Putamen (tissue), 1 donor: ENCODE measurements around the gene MAPK6.

ENCODE experiments used
- DNase-seq: peaks from one replicate; pipeline ENCODE4 v3.0.0-alpha.2; 2016; ENCODE audit warnings: low spot score

MAPK6 gene

DNA sequence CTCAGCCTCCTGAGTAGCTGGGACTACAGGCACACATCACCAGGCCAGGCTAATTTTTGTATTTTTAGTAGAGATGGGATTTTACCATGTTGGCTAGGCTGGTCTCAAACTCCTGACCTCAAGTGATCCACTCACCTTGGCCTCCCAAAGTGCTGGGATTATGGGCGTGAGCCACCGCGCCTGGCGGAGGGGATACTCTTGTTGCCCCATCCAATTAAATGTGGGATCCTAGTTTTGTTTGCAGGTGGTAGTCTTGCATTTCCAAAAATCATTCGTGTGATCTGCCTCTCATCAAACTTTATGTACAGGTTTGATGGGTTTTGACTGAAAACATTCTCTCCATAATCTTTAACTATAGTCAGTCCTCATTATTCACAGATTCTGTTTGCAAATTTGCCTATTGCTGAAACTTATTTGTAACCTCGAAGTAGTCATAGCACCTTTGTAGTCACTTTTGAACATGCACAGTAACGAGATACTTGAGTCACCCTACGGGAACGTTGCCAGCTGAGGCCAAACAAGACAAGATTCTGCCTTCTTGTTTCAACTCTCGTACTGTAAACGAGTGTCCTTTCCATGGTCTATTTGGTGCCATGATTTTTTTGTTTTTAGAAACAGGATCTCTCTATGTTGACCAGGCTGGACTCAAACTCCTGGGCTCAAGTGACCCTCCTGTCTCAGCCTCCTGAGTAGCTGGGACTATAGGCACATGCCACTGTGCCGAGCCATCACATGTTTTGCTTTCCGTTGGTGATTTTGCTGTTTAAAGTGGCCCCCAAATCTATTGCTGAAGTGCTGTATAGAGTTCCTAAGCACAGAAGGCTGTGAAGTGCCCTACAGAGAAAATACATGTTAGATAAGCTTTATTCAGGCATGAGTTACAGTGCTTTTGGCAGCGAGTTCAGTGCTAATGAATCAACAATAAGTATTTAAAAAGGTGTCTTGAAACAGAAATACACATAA is 8.1 kb upstream of the MAPK6 start:
- no peak for DNase-seq

DNA sequence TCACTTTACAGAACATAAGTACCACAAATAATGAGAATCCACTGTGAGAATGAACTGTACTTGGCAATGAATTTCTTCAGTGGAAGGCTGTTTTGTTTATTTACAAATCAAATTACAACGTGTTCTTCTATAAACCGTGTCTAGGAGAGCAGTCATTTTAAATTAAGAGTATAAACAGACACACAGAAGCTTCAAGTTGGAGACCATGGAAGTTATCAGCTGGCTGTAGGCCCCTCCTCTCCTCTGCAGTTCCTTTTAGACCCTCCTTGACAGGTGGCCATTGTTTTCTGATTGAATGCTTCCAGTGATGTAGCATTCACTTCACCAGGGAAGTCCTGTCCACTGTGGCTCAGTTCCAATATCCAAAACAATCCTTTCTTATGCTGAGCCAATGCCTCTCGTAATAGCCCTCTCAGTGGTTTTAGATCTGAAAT is 7.3 kb upstream of the MAPK6 start:
- peak; percentile 72 for DNase-seq

DNA sequence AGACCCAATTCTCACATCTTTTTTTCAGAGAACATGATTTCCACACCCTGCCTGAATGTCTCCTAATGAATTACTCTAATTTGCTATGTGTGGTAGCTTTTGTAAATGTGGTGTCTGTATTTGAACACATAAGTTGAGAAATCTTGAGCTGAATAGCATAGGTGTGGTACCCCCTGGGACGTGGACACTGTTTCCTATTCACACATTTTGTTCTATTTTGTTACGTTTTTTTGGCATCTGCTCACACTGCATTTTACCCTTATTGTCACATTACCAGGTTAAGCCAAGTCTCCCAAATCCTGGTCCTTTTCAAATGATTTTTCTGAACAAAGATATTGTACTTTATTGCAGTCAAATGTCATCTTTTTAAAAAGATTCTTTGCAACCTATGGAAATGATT is 6.8 kb upstream of the MAPK6 start:
- DNase-seq, result no peak

DNA sequence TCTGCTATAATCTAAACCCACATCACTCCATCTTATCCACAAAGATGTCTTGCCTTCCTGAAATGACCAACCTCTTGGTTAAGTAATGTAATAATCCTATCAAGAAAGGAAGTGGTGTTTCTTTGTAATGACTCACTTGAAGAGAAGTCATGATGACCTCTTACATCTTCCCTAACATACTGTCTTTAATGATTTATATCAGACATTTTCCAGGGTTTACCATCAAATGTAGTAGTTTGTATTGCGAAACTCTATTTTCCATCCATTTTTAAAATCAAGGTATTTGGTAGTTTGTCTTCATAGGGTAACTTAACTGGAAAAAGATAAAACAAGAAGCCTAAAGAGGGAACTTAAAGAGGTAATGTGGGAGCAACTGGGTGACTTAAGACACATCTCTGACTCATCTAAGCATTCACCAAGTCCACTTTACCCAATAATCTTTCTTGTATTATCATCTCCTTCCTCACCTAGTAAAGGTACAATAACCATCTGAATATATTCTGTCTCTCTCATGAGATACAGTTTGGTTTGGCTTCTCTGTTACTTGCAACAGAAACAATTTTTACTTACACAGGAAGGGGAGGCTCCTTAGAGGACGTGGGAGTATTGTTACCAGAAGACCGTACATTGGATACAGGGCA is 5.7 kb upstream of the MAPK6 start:
- no peak for DNase-seq

DNA sequence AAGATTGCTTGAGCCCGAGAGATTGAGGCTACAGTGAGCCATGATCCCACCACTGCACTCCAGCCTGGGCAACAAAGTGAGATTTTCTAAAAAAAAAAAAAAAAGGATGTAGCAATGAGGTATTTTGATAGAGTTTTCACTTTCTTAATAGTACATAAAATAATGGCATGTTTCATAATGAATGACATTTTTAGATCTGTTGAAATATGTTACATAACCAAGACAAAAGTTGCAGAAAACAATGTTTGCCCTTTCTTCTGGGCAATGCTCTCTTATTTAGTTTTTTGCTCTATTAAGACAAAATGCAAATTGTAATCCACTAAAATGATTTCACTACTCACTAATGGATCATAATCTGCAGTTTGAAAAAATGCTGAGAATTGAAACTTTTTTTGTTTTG is 4.4 kb upstream of the MAPK6 start:
- no peak for DNase-seq

DNA sequence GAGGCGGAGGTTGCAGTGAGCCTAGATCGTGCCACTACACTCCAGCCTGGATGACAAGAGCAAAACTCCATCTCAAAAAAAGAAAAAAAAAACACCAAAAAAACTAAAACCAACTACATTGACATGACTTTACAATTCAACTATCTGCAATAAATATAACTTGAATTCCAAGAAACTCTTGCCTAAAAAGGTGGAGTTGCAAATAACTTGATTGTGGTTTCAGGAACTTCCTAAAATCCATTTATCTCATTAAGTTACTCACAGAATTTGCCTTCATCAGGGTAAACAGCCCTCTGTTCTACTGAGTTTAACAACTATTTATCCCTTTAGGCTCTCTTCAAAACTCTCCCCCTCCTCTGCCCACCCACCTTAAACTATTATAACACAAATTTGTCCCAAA is 2.7 kb upstream of the MAPK6 start:
- no peak for DNase-seq

DNA sequence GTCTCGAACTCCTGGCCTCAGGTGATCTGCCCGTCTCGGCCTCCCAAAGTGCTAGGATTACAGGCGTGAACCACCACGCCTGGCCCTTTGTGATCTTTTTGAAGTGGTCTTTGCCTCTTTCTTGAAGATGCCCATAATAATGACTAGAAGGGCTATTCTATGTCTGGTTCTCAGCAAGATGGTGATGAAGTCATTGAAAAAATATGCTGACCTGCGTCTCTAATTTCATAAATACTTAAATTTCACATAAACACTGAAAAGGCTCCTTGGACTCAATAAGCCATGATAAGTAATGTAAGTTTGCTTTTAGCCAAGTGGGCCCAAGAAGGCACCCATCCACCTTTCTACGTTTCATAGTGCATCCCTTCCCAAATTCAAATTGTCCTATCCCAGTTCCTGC is 775 bp upstream of the MAPK6 start:
- no peak for DNase-seq

DNA sequence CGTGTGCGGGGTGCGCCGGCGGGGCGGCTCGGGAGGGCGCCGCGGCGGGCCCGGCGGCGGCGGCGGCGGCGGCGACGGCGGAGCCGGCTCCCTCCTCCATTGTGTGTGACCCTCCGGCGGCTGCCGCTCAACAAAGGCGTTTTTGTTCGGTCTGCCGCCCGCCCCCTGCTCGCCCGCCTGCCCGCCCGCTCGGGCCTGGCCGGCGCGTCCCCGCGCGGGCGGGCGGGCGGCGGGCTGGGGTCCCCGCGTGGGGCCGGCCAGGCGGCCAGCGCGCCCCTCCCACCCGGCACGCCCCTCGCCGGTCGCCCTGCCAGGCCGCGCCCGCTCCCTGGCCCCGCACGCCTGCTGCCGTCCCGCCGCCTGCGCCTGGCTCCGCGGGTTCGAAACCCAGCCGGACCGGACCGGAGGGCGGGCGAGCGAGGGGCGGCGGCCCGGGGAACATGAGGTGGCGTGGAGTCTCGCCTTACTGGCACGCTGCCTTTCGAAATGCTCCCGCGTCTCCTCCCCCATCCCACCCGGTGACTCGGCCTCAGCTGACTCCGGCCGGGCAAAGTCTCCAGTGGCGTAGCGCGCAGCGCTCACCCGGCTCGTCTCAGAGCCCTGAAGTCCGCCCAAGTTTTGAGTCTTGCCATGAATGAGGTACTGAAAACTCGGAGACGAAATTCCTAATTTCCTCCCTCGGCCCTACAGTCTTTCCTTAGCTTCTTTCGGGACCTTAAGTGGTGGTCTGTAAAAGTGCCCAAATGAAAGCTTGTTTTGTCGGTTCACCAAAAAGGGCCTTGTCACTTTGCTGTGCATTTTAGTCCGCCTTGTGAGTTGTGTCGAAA is 588 bp downstream of the MAPK6 start:
- peak; percentile 89 for DNase-seq

DNA sequence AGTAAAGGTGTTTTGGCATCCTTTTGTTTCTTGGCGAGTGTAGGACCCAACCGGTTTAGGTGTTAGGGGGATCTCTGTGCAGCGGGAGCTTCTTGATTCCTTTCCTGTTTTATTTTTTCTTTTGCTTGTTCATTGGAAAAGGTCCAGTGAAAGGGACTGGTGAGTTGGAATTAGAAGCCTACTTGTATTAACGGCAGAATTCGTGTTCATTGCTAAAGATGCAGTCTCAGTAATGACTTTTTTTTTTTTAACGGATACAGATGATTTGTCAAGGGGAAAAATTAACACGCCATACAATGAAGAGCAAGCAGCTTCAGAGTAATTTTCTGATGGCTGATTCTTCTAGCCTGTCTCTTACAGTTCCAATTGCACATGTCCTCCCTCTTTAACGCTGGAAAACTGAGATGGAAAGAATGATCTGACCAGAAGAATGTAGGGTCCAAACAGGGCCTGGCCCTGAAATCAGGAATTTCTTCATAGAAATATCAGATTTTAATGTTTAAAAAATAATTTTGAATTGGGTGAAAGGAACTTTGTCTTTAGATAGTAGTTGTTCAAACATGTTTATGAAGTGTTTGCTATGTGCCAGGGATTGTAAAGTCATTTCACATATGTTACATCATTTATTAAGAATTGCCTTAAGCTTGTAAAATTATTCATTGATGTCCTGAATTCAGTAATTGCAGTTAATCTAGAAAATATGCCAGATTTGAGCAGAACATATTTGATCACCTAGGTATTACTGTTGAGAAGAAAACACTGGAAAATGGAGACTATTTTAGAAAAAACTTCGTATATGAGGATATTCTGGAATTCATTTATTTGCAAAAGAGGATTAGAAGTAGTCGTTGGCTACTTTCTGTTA is 1.4 kb downstream of the MAPK6 start:
- DNase-seq, result peak; percentile 8

DNA sequence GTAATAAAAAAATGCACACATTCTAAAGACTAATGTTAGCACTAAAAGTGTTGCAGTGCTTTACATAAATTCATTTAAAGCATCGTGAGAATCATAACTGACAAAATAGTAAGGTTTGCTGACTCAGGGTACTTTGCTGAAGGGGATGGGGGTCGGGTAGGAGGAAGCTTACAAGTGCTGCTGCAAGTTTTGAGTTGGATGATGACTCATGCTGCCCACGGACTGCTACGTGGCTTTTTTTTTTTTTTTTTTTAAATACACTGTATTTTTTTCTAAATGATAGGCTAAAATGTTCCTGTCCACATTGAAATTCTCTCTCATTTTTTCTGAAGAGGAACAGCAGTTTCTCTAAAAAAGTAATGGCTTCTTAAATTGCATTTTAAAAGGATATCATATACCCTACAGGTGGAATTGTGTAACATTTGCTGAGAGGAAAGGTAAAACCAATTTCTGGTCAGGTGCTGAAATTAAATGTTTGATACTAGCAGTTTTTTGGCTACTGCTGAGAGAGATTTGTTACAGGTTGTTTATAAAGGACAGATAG is 2.2 kb downstream of the MAPK6 start:
- peak; percentile 78 for DNase-seq

DNA sequence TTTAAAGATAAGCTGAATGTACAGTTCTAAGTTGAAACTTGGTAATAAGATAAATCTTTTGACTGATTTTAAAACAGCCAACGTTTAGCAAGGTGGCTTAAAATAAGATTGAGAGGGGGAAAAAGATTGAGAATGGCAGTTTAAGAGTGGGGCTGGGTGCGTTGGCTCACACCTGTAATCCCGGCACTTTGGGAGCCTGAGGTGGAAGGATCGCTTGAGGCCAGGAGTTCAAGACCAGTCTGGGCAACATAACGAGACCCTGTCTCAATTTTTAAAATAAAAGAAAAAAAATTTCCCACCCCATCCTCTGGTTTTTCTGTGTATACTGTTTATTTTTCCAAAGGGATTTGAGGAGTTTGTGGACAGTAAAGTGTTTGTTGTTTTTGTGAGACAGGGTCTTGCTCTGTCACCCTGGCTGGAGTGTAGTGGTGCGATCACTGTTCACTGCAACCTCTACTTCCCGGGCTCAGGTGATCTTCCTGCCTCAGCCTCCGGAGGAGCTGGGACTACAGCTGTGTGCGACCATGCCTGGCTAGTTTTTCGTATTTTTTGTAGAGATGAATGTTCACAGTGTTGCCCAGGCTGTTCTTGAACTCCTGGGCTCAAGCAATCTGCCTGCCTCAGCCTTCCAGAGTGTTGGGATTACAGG is 3.0 kb downstream of the MAPK6 start:
- DNase-seq, result no peak

DNA sequence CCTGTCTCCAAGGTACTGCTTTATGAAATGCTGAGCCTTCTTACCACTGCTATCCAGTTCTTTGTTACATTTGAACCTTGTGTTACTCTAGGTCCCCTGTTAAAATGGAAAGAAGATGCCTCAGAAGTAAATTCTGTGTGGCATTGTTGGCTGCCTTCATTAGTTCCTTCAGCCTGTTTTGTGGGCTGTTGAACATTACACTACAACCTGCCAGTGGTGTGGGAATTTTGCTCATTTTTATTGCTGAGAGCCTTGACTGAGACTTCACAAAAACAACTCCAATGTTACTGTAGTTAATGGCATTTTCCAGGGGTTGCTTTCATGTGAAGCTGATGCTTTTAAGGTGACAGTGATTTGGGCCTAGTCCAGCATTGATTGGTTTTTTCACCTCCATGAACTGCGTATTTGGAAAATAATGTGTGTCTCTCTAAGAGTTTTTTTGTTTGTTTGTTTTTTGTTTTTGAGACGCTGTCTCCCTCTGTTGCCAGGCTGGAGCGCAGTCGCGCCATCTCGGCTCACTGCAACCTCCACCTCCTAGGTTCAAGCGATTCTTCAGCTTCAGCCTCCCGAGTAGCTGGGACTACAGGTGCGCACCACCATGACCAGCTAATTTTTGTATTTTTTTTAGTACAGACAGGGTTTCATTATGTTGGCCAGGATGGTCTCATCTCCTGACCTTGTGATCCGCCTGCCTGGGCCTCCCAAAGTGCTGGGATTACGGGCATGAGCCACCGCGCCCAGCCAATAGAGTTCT is 4.3 kb downstream of the MAPK6 start:
- DNase-seq, result no peak

DNA sequence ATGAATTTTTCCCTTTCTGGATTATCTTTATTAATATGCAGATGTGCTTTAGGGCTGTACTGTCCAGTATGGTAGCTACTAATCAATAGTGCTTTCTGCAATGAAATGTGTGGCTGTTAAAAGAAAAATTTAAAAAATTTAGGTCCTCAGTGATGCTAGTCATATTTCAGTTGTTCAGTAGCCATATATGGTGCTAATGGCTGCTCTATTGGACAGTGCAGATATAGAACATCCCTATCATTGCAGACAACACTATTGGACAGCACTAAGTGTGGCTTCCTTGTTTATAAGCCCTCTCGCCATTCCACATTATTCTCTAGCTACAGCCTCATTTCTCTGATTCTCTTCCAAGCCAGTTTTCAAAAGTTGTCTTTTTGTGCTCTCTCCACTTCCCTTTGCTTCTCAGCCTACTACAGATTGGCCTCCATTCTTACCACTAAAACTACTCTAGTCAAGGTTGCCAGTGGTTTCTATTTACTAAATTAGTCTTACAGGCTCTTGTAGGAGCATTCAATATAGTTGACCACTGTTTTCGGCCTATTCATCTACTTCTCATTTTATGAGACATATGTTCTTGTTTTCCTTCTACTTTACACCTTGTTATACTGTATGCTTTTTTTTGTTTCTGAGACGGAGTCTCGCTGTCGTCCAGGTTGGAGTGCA is 9.5 kb downstream of the MAPK6 start:
- no peak for DNase-seq

DNA sequence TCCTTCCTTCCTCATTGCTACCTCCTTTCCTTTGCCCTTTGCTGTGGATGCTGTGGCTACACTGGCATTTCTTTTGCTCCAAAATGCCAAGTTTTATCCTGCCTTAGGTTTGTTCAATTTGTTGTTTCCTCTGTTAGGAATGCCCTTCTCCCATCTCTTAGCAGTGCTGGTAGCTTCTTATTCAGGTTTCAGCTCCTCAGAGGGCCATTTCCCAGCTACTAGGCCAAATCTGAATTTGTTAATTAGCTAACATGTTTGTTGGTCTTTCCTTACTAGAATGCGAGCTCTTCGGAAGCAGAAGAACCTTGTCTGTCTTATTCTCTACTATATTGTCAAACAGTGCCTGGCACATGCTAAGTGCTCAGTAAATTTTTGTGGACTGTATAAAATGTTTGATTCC is 11.0 kb downstream of the MAPK6 start:
- no peak for DNase-seq

DNA sequence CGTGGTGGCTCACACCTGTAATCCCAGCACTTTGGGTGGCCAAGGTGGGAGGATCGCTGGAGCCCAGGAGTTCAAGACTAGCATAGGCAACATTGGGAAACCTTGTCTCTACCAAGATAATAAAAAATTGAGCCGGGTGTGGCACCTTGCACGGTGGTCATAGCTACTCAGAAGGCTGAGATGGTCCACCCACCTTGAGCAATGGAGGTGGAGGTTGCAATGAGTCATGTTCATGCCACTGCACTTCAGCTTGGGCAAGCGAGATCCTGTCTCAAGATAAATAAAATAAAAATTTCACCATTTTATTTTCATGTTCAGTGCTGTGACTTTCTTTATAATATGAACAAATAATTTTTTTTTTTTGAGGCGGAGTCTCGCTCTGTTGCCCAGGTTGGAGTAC is 12.5 kb downstream of the MAPK6 start:
- DNase-seq, result no peak

DNA sequence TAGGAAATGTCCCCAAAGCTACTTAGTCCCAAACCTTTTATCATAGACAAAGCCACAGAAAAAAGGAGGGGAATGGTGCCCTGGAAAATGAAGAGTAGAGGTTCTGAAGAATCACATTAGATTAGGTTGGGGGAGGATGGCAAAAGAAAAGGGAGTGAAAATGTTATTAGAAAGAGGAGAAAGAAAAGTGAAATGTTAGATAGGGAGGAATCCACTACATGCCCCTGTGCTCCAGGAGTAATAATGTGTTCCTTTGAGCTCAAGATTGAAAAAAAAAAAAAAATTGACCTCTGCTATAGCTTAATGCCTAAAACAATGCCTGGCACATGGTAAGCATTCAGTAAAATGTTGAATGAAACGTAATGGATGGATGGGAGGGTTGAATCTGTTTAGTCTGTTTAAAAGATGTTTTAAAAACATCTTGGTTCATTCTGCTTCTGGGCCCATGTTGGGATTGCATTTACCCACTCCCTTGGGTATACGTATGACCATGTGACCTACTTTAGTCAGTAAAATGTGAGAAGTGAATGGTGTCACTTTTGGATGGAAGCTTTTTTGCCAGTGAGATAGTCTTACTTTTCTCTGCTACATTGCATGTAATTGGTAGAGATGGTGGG is 19.0 kb downstream of the MAPK6 start:
- DNase-seq, result no peak

DNA sequence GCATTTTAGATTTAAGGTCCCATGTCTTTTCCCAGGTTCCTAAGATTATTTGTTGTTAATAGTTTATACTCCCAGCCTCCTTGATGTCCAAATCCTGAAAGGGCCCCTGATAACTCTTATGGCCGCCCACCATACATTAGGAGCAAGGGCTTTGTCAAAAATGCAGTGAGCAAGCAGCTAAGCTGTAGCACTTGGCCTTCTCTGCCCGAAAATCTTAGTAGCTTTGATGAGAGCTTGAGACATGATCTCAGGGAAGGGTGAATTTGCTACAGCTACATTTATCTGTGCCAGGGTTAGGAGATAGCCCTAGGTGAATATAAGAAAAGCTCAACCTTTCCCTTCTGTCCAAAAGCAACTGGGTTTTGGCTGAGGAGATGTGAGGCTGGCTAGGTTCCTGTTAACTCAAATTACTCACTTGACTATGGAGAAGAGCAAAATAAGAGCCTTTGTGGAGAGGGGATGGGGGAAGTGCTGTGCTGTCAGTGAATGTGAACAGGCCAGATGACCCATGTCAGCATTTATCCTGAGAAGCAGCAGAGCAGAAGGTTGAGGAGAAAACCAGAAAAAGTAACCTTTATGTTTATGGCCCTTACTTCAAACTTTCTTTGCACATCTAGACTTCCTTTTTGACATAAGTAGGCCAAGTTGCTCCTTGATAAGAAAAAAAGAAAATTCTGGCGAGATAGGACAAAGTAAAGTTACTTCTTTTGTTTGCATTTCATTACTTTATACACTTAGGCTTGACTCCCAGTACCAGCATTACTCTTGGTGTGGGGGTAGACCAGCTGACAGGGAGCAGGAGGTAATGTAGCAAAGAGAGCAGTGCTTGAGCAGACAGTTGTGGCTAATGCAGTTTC is 21.1 kb downstream of the MAPK6 start:
- DNase-seq, result peak; percentile 63
